ENCODE data around the gene NEB. TPM values are rescaled to one million over a fixed set of nuclear protein-coding genes. Genes with fewer than 3 reads are reported as not detected.

The NEB gene
- total RNA-seq, 4 donors from 2014 or later = 0.07 to 0.47 (median 0.21) TPM

DNA sequence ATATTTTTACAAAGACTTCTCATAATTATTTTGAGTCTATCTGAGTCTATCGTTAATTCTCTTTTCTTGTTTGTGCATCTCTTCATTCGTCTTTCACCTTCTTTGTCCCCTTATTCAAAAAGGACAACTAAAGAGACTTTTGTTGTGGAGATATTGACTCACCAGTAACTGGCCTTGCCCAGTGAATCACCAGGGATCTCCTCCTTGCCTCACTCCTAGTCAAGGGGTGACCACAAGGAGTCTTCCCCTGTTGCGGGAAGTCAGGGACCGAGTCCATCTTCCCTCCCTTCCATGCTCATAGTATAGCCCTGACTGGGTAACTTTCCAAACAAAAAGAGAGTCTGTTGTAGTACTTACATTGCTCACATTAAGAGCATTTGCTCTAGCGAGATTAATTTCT is 158.9 kb downstream of the NEB start:
- TF ChIP-seq, protein P1, sequence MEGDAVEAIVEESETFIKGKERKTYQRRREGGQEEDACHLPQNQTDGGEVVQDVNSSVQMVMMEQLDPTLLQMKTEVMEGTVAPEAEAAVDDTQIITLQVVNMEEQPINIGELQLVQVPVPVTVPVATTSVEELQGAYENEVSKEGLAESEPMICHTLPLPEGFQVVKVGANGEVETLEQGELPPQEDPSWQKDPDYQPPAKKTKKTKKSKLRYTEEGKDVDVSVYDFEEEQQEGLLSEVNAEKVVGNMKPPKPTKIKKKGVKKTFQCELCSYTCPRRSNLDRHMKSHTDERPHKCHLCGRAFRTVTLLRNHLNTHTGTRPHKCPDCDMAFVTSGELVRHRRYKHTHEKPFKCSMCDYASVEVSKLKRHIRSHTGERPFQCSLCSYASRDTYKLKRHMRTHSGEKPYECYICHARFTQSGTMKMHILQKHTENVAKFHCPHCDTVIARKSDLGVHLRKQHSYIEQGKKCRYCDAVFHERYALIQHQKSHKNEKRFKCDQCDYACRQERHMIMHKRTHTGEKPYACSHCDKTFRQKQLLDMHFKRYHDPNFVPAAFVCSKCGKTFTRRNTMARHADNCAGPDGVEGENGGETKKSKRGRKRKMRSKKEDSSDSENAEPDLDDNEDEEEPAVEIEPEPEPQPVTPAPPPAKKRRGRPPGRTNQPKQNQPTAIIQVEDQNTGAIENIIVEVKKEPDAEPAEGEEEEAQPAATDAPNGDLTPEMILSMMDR (IDR thresholded peaks at IDR 0.05) = no peak
- no peak for TF ChIP-seq POLR2A (IDR thresholded peaks at IDR 0.05)
- TF ChIP-seq EP300 (IDR thresholded peaks at IDR 0.05) = no peak
- TF ChIP-seq POLR2AphosphoS5 (IDR thresholded peaks at IDR 0.05) = no peak
- Histone ChIP-seq H3K9me3 (no peaks in the 10 kb centered on the region), H3K27ac (no peak overlapping the region), H3K36me3 (no peaks in the 10 kb centered on the region), H3K4me3 (no peak overlapping the region), H3K4me1 (no peaks in the 10 kb centered on the region), H3K27me3 (no peaks in the 10 kb centered on the region)
- no peak for ATAC-seq
- 97 to 100% methylated on average over 1 to 5 of the region's 5 CpGs for WGBS, 2 donors (ENCODE audit: low coverage in 1 of 2)

DNA sequence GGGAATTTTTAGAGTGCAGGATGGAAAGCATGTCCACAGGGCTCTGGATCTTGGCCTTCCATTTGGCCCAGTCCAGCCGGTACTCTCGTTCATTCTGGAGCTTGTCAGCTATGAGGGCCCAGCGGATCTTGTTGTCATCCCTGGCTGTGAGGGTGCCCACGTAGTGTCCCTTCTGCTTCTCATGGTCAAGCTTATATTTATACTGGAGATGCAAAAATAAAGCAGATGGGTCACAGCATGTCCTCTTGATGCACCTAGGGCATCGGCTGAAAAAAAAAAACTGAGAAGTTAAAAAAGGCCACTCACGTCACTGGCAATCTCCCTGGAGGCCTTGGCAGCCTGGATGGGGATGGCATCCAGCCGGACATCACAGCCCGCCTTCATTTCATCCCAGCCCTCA is 164.1 kb downstream of the NEB start:
- Histone ChIP-seq H3K4me1 (no peaks in the 10 kb centered on the region), H3K27ac (no peak overlapping the region), H3K9me3 (no peaks in the 10 kb centered on the region), H3K36me3 (no peaks in the 10 kb centered on the region), H3K4me3 (no peak overlapping the region), H3K27me3 (no peaks in the 10 kb centered on the region)
- WGBS, 2 donors (ENCODE audit: low coverage in 1 of 2) = 79 to 100% methylated on average over 3 to 6 of the region's 8 CpGs
- no peak for ATAC-seq
- no peak for TF ChIP-seq POLR2A (IDR thresholded peaks at IDR 0.05)
- TF ChIP-seq EP300 (IDR thresholded peaks at IDR 0.05) = no peak
- TF ChIP-seq POLR2AphosphoS5 (IDR thresholded peaks at IDR 0.05) = no peak
- TF ChIP-seq, protein P1 (IDR thresholded peaks at IDR 0.05) = no peak

DNA sequence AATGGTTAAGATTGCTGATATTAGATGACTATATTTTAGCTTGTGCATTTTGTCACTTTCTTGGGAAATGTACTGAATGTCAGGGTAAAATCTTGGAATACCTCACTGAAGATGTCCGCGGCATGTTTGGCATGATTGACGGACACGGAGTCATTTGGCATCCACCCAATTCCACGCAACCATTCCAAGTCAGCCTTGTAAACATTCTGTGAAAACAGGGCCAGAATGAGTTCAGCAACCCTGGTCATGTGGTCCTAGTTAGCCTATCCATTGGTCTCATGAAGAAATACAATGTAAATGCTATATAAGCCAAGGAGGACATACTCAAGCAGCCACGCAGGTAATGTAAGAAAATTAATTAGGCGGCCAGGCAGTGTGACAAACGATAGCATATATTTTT is 165.1 kb downstream of the NEB start:
- WGBS, 2 donors (ENCODE audit: low coverage in 1 of 2) = 66% methylated on average over 4 to 8 of the region's 8 CpGs
- no peaks in the 10 kb centered on the region for H3K9me3 ChIP-seq
- H3K27me3 ChIP-seq = no peaks in the 10 kb centered on the region
- no peaks in the 10 kb centered on the region for H3K4me1 ChIP-seq
- no peaks in the 10 kb centered on the region for H3K36me3 ChIP-seq
- H3K27ac ChIP-seq = no peak overlapping the region
- TF ChIP-seq POLR2A (IDR thresholded peaks at IDR 0.05) = no peak
- no peak for TF ChIP-seq POLR2AphosphoS5 (IDR thresholded peaks at IDR 0.05)
- TF ChIP-seq EP300 (IDR thresholded peaks at IDR 0.05) = no peak
- TF ChIP-seq, protein P1 (IDR thresholded peaks at IDR 0.05) = no peak
- ATAC-seq = no peak
- no peak overlapping the region for H3K4me3 ChIP-seq

DNA sequence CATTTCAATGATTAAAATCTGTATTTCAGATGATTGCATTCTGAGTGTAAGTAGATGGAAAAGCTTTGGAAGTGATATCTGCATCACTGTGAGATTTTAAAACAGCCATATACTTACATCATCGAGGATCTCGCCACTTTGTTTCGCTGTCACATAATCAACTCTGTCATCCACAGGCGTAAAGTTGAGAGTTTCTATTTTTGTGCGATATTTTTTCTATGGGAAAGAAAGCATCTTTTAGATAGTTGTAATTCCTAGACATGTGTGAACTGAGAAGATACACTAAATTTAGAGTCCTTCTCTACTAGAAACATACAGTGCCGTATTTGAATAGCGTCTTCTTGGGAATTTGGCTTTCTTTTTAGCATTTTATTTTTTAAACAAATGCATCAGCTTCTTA is 165.8 kb downstream of the NEB start:
- ATAC-seq = no peak
- no peak for TF ChIP-seq POLR2A (IDR thresholded peaks at IDR 0.05)
- TF ChIP-seq EP300 (IDR thresholded peaks at IDR 0.05) = no peak
- no peak for TF ChIP-seq POLR2AphosphoS5 (IDR thresholded peaks at IDR 0.05)
- TF ChIP-seq, protein P1 (IDR thresholded peaks at IDR 0.05) = no peak
- Histone ChIP-seq H3K27me3 (no peaks in the 10 kb centered on the region), H3K4me3 (no peak overlapping the region), H3K36me3 (no peaks in the 10 kb centered on the region), H3K9me3 (no peaks in the 10 kb centered on the region), H3K4me1 (no peaks in the 10 kb centered on the region), H3K27ac (no peak overlapping the region)
- WGBS, 2 donors (ENCODE audit: low coverage in 1 of 2) = 63 to 64% methylated on average over 7 of the region's 7 CpGs

DNA sequence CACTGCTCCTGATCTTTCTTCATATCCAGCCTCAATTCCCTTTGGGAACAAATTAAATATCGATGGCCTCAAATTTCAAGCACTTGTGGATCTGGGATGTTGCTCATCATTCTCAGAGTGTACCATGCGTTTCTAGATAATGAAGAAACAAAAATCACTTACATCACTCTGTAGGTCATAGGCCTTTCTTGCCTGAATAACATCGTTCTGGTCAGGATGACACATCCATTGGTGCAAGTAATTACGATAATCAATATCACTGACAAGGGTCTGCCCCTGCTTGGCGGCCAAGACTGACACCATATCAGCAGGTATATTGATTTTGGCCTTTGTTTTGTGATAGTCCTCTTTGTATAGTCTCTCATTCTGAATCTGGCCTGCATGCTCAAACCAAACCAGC is 167.3 kb downstream of the NEB start:
- no peaks in the 10 kb centered on the region for H3K36me3 ChIP-seq
- no peak overlapping the region for H3K27ac ChIP-seq
- H3K4me1 ChIP-seq = no peaks in the 10 kb centered on the region
- no peak for ATAC-seq
- H3K27me3 ChIP-seq = no peaks in the 10 kb centered on the region
- no peaks in the 10 kb centered on the region for H3K9me3 ChIP-seq
- TF ChIP-seq POLR2AphosphoS5 (IDR thresholded peaks at IDR 0.05) (no peak), POLR2A (IDR thresholded peaks at IDR 0.05) (no peak), EP300 (IDR thresholded peaks at IDR 0.05) (no peak)
- TF ChIP-seq, protein P1 (IDR thresholded peaks at IDR 0.05) = no peak
- WGBS, 2 donors (ENCODE audit: low coverage in 1 of 2) = 83 to 91% methylated on average over 5 of the region's 5 CpGs
- no peak overlapping the region for H3K4me3 ChIP-seq

Measured in gastroesophageal sphincter (tissue), 4 donors.